Stimulated activated CD8-positive, alpha-beta memory T cell treated with anti-CD3 and anti-CD28 coated beads, Interleukin-7, amount 100 ng/mL, for 24 hours (primary cell): ENCODE results near the gene TYW3.

Experiments used
- DNase-seq: peaks from one replicate; pipeline ENCODE4 v3.0.0-alpha.2; 2020; ENCODE audit warnings: low read depth

TYW3 gene

GRCh38 chr1:74732960-74733603 lies at the start of gene TYW3, which contains the start of gene CRYZ:
Gene TYW3, plus strand, starts transcription at chr1:74733152. Its CDS starts 93 bp downstream, at chr1:74733245.
Gene CRYZ, minus strand, starts transcription at chr1:74733050. Its CDS starts 8,229 bp downstream, at chr1:74724821.
- DNase-seq: peak; percentile 64

- no peak for DNase-seq
Measured at GRCh38 chr1:74683656-74684055, 49.3 kb upstream of the TYW3 start.

GRCh38 chr1:74684301-74684700 lies 48.7 kb upstream of the TYW3 start:
- no peak for DNase-seq

GRCh38 chr1:74686928-74687327 lies 46.0 kb upstream of the TYW3 start:
- DNase-seq: no peak

- DNase-seq: no peak
Measured at GRCh38 chr1:74689621-74690363, 43.2 kb upstream of the TYW3 start.

- no peak for DNase-seq
Measured at GRCh38 chr1:74690364-74690696, 42.6 kb upstream of the TYW3 start.

GRCh38 chr1:74690909-74691308 lies 42.0 kb upstream of the TYW3 start:
- no peak for DNase-seq

GRCh38 chr1:74693473-74693872 lies 39.5 kb upstream of the TYW3 start:
- no peak for DNase-seq

GRCh38 chr1:74697832-74698231 lies 35.1 kb upstream of the TYW3 start:
- DNase-seq: no peak

GRCh38 chr1:74699331-74699730 lies 33.6 kb upstream of the TYW3 start:
- DNase-seq: no peak

- no peak for DNase-seq
Measured at GRCh38 chr1:74703386-74704182, 29.4 kb upstream of the TYW3 start.

- no peak for DNase-seq
Measured at GRCh38 chr1:74712881-74713280, 20.1 kb upstream of the TYW3 start.

- DNase-seq: no peak
Measured at GRCh38 chr1:74713849-74714248, 19.1 kb upstream of the TYW3 start.

GRCh38 chr1:74714429-74715235 lies 18.3 kb upstream of the TYW3 start:
- no peak for DNase-seq

- no peak for DNase-seq
Measured at GRCh38 chr1:74715236-74715502, 17.8 kb upstream of the TYW3 start.

- no peak for DNase-seq
Measured at GRCh38 chr1:74715806-74716205, 17.1 kb upstream of the TYW3 start.

GRCh38 chr1:74716822-74717221 lies 16.1 kb upstream of the TYW3 start:
- DNase-seq: no peak

- DNase-seq: no peak
Measured at GRCh38 chr1:74717626-74718025, 15.3 kb upstream of the TYW3 start.

- no peak for DNase-seq
Measured at GRCh38 chr1:74726063-74726462, 6.9 kb upstream of the TYW3 start.

GRCh38 chr1:74728736-74729135 lies 4.2 kb upstream of the TYW3 start:
- no peak for DNase-seq

- DNase-seq: no peak
Measured at GRCh38 chr1:74729741-74730478, 3.0 kb upstream of the TYW3 start.
